HCT116 (cell line): ENCODE results near the gene GSN. TPM values are rescaled to one million over a fixed set of nuclear protein-coding genes. Genes with fewer than 3 reads are reported as not detected.

ENCODE experiments used
- ATAC-seq: fragments of 200-7000 bp; cut with Tn5 transposase; 2 replicates; pipeline ENCODE4 v1.9.1; 2020; ENCODE audit warnings: mild to moderate bottlenecking, moderate library complexity
- BruUV-seq: library from RNA; stranded (reverse); fragments of 400-500 nt; replicated peaks from 2 replicates; lab custom pipeline; 2021; lab: Mats Ljungman, UMichigan
- CTCF ChIA-PET: fragments of 300-600 bp; sonication (Branson Sonifier 250); formaldehyde crosslinking; loops from one replicate; lab custom pipeline; 2021; ENCODE audit warnings: antibody characterized with exemption; lab: Charles Lee
- POLR2A ChIA-PET: fragments of 300-600, 350-600 bp; sonication (Branson Sonifier 250); formaldehyde crosslinking; loops from one replicate; lab custom pipeline; 2021; ENCODE audit warnings: antibody characterized with exemption; lab: Charles Lee
- RAD21 ChIA-PET, 2 experiments: fragments of 300-600 bp; sonication (Branson Sonifier 250); formaldehyde crosslinking; loops; one replicate each; lab custom pipeline; 2023; ENCODE audit warnings: low total read pairs in 2 of 2; ENCODE audit not compliant: uncharacterized antibody in 2 of 2, unreplicated experiment in 2 of 2, low non-redundant PET in 1 of 2; lab: Charles Lee
- DNase-seq: peaks from one replicate; pipeline ENCODE4 v3.0.0-alpha.2; 2010; ENCODE audit warnings: low read depth, low spot score
- H2AFZ ChIP-seq: fragments of 200-600 bp; shearing (Covaris generic), sonication (generic); 2 replicates; pipeline ENCODE4 v1.6.1; 2017; ENCODE audit warnings: low read depth, mixed run types, mixed read lengths, antibody characterized with exemption, low read length; ENCODE audit not compliant: poor library complexity, severe bottlenecking
- H3K27ac ChIP-seq: 2 replicates; pipeline ENCODE4 v1.5.1; 2012; ENCODE audit warnings: low read depth, low read length
- H3K27me3 ChIP-seq: fragments of 200-600 bp; sonication (generic); 2 replicates; pipeline ENCODE4 v1.6.1; 2016; ENCODE audit warnings: mixed run types, low read length, mixed read lengths; ENCODE audit not compliant: insufficient read depth
- H3K36me3 ChIP-seq, 2 experiments: fragments of 200-500 bp in 1 of 2; fragments of 200-600 bp in 1 of 2; sonication (Bioruptor generic) in 1 of 2; sonication (generic) in 1 of 2; 2 replicates each; pipeline versions ENCODE4 v1.5.1 to v1.6.1; 2014 to 2016; ENCODE audit warnings: low read length in 2 of 2, inconsistent platforms in 1 of 2, mixed read lengths in 1 of 2, mixed run types in 1 of 2; ENCODE audit not compliant: insufficient read depth in 2 of 2, control insufficient read depth in 1 of 2
- H3K4me1 ChIP-seq, 2 experiments: fragments of 200-600 bp in 1 of 2; sonication (generic) in 1 of 2; 2 replicates each; pipeline versions ENCODE4 v1.5.1 to v1.6.1; 2012 to 2017; ENCODE audit warnings: low read length in 2 of 2, inconsistent platforms in 1 of 2, mild to moderate bottlenecking in 1 of 2, mixed read lengths in 1 of 2, mixed run types in 1 of 2, moderate library complexity in 1 of 2; ENCODE audit not compliant: insufficient read depth in 2 of 2, control insufficient read depth in 1 of 2
- H3K4me2 ChIP-seq: fragments of 200-600 bp; sonication (generic); 2 replicates; pipeline ENCODE4 v1.6.1; 2017; ENCODE audit warnings: mixed run types, low read length, mixed read lengths
- H3K4me3 ChIP-seq, 2 experiments: fragments of 200-600 bp in 1 of 2; sonication (generic) in 1 of 2; replicated peaks in 1 of 2; 2 replicates each; pipeline ENCODE4 v1.5.1; 2011 to 2016; ENCODE audit warnings: low read length in 2 of 2, control low read depth in 1 of 2, low read depth in 1 of 2, mild to moderate bottlenecking in 1 of 2, mixed read lengths in 1 of 2, mixed run types in 1 of 2
- H3K79me2 ChIP-seq: fragments of 200-600 bp; sonication (generic); 2 replicates; pipeline ENCODE4 v1.6.1; 2017; ENCODE audit warnings: mild to moderate bottlenecking, mixed run types, low read length, moderate library complexity, mixed read lengths; ENCODE audit not compliant: insufficient read depth
- H3K9ac ChIP-seq: fragments of 200-600 bp; sonication (generic); 2 replicates; pipeline ENCODE4 v1.6.1; 2016; ENCODE audit warnings: low read length, mixed read lengths
- H3K9me2 ChIP-seq: fragments of 200-600 bp; sonication (generic), shearing (Covaris generic); 2 replicates; pipeline ENCODE4 v1.6.1; 2017; ENCODE audit warnings: mixed run types, mild to moderate bottlenecking, moderate library complexity; ENCODE audit not compliant: insufficient read depth
- H3K9me3 ChIP-seq, 2 experiments: fragments of 200-500 bp in 1 of 2; fragments of 200-600 bp in 1 of 2; sonication (Bioruptor generic) in 1 of 2; sonication (generic) in 1 of 2; 2 replicates each; pipeline ENCODE4 v1.6.1; 2014 to 2017; ENCODE audit warnings: low read length in 2 of 2, mixed read lengths in 2 of 2, inconsistent platforms in 1 of 2, low read depth in 1 of 2, mild to moderate bottlenecking in 1 of 2, mixed run types in 1 of 2, moderate library complexity in 1 of 2; ENCODE audit not compliant: control insufficient read depth in 1 of 2, insufficient read depth in 1 of 2
- H4K20me1 ChIP-seq: fragments of 200-600 bp; sonication (generic), shearing (Covaris generic); 2 replicates; pipeline ENCODE4 v1.6.1; 2017; ENCODE audit warnings: mixed run types, mild to moderate bottlenecking, moderate library complexity; ENCODE audit not compliant: insufficient read depth
- CBX3 ChIP-seq: IDR thresholded peaks from 2 replicates; pipeline ENCODE4 v1.6.1; 2012; ENCODE audit warnings: low read depth
- CEBPB ChIP-seq: IDR thresholded peaks from 2 replicates; pipeline ENCODE4 v1.6.1; 2012; ENCODE audit warnings: low read depth
- EGR1 ChIP-seq: IDR thresholded peaks from 2 replicates; pipeline ENCODE4 v1.6.1; 2012; ENCODE audit warnings: low read depth
- ELF1 ChIP-seq: IDR thresholded peaks from 2 replicates; pipeline ENCODE4 v1.6.1; 2012; ENCODE audit warnings: low read depth, borderline replicate concordance
- EZH2 ChIP-seq: fragments of 200-600 bp; sonication (generic); IDR thresholded peaks from 2 replicates; pipeline ENCODE4 v1.6.1; 2017; ENCODE audit warnings: antibody characterized with exemption, mixed run types
- EZH2phosphoT487 ChIP-seq: fragments of 200-600 bp; IDR thresholded peaks from 2 replicates; pipeline ENCODE4 v1.6.1; 2018; ENCODE audit warnings: antibody characterized with exemption, borderline replicate concordance
- FOSL1 ChIP-seq: IDR thresholded peaks from 2 replicates; pipeline ENCODE4 v1.6.1; 2012; ENCODE audit warnings: low read depth
- MAX ChIP-seq: IDR thresholded peaks from 2 replicates; pipeline ENCODE4 v1.6.1; 2012
- POLR2A ChIP-seq: IDR thresholded peaks from 2 replicates; pipeline ENCODE4 v1.7.0; 2011; ENCODE audit warnings: borderline replicate concordance; ENCODE audit not compliant: insufficient read depth, insufficient read length; ENCODE audit errors: extremely low read depth
- POLR2AphosphoS5 ChIP-seq: IDR thresholded peaks from 2 replicates; pipeline ENCODE4 v1.6.1; 2011; ENCODE audit warnings: mild to moderate bottlenecking, low read depth, low read length, moderate library complexity
- SIN3A ChIP-seq: IDR thresholded peaks from 2 replicates; pipeline ENCODE4 v1.6.1; 2012; ENCODE audit warnings: low read depth
- SP1 ChIP-seq: IDR thresholded peaks from 2 replicates; pipeline ENCODE4 v1.6.1; 2012; ENCODE audit warnings: low read depth
- SRF ChIP-seq: IDR thresholded peaks from 2 replicates; pipeline ENCODE4 v1.6.1; 2012; ENCODE audit warnings: low read depth
- YY1 ChIP-seq: IDR thresholded peaks from 2 replicates; pipeline ENCODE4 v1.6.1; 2011; ENCODE audit warnings: low read length, low read depth, moderate library complexity, mild to moderate bottlenecking; ENCODE audit not compliant: insufficient replicate concordance; ENCODE audit errors: extremely low read depth
- ZBTB33 ChIP-seq: IDR thresholded peaks from 2 replicates; pipeline ENCODE4 v1.6.1; 2011; ENCODE audit warnings: mild to moderate bottlenecking, low read length, moderate library complexity; ENCODE audit not compliant: insufficient replicate concordance; ENCODE audit errors: extremely low read depth
- intact Hi-C: fragments of 100-400 bp; cut with micrococcal nuclease; formaldehyde crosslinking; loops from 2 replicates; pipeline ENCODE4 v1.10.0; 2022
- total RNA-seq: library from RNA; stranded (reverse); gene quantifications from one replicate; pipeline ENCODE4 v1.2.1, GENCODE V29; 2021; ENCODE audit not compliant: unreplicated experiment
- TF ChIP-seq, protein P1 (sequence below): IDR thresholded peaks from 2 replicates; pipeline ENCODE4 v1.6.1; 2012; ENCODE audit warnings: low read depth
- TF ChIP-seq, protein P2 (sequence below), 3 experiments: fragments of 200-600 bp in 1 of 3; sonication (generic) in 1 of 3; IDR thresholded peaks in 2 of 3; conservative IDR thresholded peaks in 1 of 3; 2 replicates each; pipeline ENCODE4 v1.5.1; 2012 to 2017; ENCODE audit warnings: low read depth in 2 of 3, low read length in 2 of 3, antibody characterized with exemption in 1 of 3, borderline replicate concordance in 1 of 3, control low read depth in 1 of 3, mild to moderate bottlenecking in 1 of 3, mixed read lengths in 1 of 3, mixed run types in 1 of 3, moderate library complexity in 1 of 3; ENCODE audit not compliant: insufficient read depth in 1 of 3
- TF ChIP-seq, protein P3 (sequence below): IDR thresholded peaks from 2 replicates; pipeline ENCODE4 v1.6.1; 2012

GSN gene
- total RNA-seq, 1 experiment from 2014 or later = 71.3 TPM

GRCh38 chr9:121283856-121284732 lies 16.1 kb downstream of the GSN start:
- Histone ChIP-seq H3K9me2 (no peaks in the 10 kb centered on the region), H3K9ac (peak overlapping the region; percentile 31; the same call in 1 of the 2 replicates), H4K20me1 (no peaks in the 10 kb centered on the region), H3K27ac (peak overlapping the region; percentile 99; the same call in 1 of the 2 replicates), H3K27me3 (no peaks in the 10 kb centered on the region), H3K4me1 (peaks cover 88 to 100% of the 10 kb centered on the region in 2 experiments), H3K9me3 (no peaks in the 10 kb centered on the region), H2AFZ (no peak overlapping the region), H3K79me2 (no peaks in the 10 kb centered on the region), H3K4me3 (no peak overlapping the region), H3K36me3 (no peaks in the 10 kb centered on the region), H3K4me2 (peak overlapping the region; percentile 17; the same call in 1 of the 2 replicates)
- ChIA-PET CTCF (no interaction called here), RAD21 (no interaction called here), POLR2A (interaction anchor here (1.7 kb wide), 1 partner anchor 10 kb away, joined by 4 read pairs; no protein-coding TSS in a partner anchor)
- DNase-seq (no peak), ATAC-seq (no peak)
- intact Hi-C loops = loop anchor here (5.0 to 10.0 kb wide), 2 partner anchors 72 to 299 kb away; no protein-coding TSS in a partner anchor
- BruUV-seq = no TSS peak
- TF ChIP-seq CBX3 (no peak), FOSL1 (no peak), SIN3A (no peak), MAX (no peak), EZH2phosphoT487 (no peak), ZBTB33 (no peak), EGR1 (no peak), SP1 (no peak), ELF1 (no peak), YY1 (no peak), POLR2AphosphoS5 (no peak), CEBPB (no peak), EZH2 (no peak), SRF (no peak), POLR2A (no peak)
- TF ChIP-seq, protein P1, sequence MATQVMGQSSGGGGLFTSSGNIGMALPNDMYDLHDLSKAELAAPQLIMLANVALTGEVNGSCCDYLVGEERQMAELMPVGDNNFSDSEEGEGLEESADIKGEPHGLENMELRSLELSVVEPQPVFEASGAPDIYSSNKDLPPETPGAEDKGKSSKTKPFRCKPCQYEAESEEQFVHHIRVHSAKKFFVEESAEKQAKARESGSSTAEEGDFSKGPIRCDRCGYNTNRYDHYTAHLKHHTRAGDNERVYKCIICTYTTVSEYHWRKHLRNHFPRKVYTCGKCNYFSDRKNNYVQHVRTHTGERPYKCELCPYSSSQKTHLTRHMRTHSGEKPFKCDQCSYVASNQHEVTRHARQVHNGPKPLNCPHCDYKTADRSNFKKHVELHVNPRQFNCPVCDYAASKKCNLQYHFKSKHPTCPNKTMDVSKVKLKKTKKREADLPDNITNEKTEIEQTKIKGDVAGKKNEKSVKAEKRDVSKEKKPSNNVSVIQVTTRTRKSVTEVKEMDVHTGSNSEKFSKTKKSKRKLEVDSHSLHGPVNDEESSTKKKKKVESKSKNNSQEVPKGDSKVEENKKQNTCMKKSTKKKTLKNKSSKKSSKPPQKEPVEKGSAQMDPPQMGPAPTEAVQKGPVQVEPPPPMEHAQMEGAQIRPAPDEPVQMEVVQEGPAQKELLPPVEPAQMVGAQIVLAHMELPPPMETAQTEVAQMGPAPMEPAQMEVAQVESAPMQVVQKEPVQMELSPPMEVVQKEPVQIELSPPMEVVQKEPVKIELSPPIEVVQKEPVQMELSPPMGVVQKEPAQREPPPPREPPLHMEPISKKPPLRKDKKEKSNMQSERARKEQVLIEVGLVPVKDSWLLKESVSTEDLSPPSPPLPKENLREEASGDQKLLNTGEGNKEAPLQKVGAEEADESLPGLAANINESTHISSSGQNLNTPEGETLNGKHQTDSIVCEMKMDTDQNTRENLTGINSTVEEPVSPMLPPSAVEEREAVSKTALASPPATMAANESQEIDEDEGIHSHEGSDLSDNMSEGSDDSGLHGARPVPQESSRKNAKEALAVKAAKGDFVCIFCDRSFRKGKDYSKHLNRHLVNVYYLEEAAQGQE = no peak
- TF ChIP-seq, protein P2, sequence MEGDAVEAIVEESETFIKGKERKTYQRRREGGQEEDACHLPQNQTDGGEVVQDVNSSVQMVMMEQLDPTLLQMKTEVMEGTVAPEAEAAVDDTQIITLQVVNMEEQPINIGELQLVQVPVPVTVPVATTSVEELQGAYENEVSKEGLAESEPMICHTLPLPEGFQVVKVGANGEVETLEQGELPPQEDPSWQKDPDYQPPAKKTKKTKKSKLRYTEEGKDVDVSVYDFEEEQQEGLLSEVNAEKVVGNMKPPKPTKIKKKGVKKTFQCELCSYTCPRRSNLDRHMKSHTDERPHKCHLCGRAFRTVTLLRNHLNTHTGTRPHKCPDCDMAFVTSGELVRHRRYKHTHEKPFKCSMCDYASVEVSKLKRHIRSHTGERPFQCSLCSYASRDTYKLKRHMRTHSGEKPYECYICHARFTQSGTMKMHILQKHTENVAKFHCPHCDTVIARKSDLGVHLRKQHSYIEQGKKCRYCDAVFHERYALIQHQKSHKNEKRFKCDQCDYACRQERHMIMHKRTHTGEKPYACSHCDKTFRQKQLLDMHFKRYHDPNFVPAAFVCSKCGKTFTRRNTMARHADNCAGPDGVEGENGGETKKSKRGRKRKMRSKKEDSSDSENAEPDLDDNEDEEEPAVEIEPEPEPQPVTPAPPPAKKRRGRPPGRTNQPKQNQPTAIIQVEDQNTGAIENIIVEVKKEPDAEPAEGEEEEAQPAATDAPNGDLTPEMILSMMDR (IDR thresholded peaks at IDR 0.05 in 2 of 3, conservative IDR thresholded peaks at IDR 0.05 in 1 of 3; ENCODE audit: borderline replicate concordance in 1 of 3, insufficient read depth in 1 of 3, low read depth in 2 of 3, low read length in 2 of 3) = no peak
- TF ChIP-seq, protein P3, sequence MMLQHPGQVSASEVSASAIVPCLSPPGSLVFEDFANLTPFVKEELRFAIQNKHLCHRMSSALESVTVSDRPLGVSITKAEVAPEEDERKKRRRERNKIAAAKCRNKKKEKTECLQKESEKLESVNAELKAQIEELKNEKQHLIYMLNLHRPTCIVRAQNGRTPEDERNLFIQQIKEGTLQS = no peak
